Sigmoid colon (tissue), 4 donors: ENCODE results near the gene ELOVL1.

Source experiments
- CTCF ChIP-seq, 4 experiments: fragments of 450-650 bp in 3 of 4; fragments of 200-600 bp in 1 of 4; IDR thresholded peaks; one replicate each; pipeline ENCODE4 v1.5.1; 2016 to 2019; ENCODE audit warnings: antibody characterized with exemption in 4 of 4, mild to moderate bottlenecking in 3 of 4, moderate library complexity in 2 of 4
- EP300 ChIP-seq, 4 donors: sonication (generic); formaldehyde crosslinking; IDR thresholded peaks; one replicate each; pipeline ENCODE4 v1.6.1; 2017; ENCODE audit warnings: antibody characterized with exemption in 4 of 4

- TF ChIP-seq CTCF (IDR thresholded peaks at IDR 0.05) (no peak), EP300 (IDR thresholded peaks at IDR 0.05) (no peak)
Measured at GRCh38 chr1:43322506-43322905, 45.3 kb downstream of the ELOVL1 start.
